HG03135 (cell line): ENCODE measurements around the gene YWHAQ.

Experiments used
- ATAC-seq: cut with Tn5 transposase; IDR thresholded peaks from one replicate; pipeline ENCODE4 v1.9.1; 2021; ENCODE audit warnings: mild to moderate bottlenecking, moderate library complexity; ENCODE audit not compliant: unreplicated experiment

The YWHAQ gene

DNA sequence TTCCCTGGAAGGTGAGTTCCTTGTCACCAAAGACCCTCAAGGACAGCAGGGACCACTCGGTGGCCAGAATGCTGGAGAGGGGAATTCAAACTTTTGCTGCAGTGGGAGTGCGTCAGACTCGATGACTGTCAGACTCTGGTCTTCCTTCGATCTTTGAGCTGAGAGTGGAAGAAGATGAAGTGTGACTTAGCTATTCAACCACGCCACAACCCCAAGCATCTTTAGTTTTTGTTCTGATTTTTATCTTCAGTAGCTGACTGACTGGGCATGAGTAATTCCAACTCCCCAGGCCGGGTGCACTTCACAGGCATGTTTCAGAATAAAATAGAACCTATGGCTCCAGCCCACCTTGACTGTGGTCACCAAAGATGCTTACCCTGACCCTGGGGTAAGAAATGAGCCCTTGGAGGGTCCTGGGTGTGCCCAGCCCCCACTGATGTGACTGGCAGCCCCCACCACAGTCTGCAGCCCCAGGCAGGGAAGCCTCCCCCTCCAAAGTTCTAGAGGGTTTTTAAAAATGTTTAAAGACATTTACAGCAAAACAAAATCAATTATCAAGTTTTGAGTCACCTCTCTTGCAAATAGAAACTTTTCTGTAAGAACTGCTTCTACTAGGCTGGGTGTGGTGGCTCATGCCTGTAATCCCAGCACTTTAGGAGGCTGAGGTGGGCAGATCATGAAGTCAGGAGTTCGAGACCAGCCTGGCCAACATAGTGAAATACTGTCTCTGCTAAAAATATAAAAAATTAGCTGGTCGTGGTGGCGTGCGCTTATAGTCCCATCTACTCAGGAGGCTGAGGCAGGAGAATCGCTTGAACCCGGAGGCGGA, 24.9 kb upstream of the YWHAQ start:
- no peak for ATAC-seq

GRCh38 chr2:9654452-9655100, 23.8 kb upstream of the YWHAQ start:
- no peak for ATAC-seq

- ATAC-seq, result no peak
Measured at GRCh38 chr2:9653485-9654271, 22.9 kb upstream of the YWHAQ start.

GRCh38 chr2:9652898-9653479, 22.2 kb upstream of the YWHAQ start:
- ATAC-seq, result no peak

- no peak for ATAC-seq
Measured at GRCh38 chr2:9652267-9652666, 21.5 kb upstream of the YWHAQ start.

GRCh38 chr2:9650119-9650821, 19.5 kb upstream of the YWHAQ start:
- ATAC-seq, result no peak

DNA sequence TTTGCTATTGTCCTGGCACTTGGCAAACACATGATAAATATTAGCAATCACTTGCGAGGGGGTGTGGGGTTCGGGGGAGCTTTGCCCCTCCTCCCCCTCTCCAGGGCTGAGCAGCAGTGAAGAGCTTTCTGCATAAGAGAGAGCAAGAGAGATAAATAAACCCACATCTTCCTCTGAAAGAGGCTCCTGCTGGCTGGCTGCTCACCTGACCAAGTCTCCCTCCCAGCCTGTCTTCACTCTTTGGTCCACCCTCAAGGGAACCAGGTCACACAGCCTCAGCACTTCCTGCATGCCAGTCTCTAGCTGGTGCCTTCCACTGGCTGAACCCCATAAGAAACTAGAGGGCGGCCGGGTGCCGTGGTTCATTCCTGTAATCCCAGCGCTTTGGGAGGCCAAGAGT, 18.5 kb upstream of the YWHAQ start:
- no peak for ATAC-seq

DNA sequence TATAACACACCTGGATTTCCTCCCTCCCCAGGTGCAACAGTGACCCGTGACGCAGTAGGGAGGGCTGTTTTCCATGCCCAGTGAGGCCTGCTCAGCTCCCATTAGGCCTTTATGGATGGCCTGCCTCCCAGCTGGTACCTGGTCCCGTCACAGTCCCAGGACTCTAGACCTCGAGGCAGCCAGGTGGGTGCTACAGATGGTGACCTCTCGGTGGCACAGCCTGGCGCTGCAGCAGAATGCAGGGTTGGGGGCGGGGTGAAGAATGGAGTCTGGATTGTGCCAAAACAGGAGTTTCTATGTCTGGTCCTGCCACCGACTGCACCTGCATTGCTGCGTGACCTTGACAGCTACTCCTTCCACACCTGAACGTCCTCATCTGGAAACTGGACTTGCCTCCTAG, 18.0 kb upstream of the YWHAQ start:
- no peak for ATAC-seq

DNA sequence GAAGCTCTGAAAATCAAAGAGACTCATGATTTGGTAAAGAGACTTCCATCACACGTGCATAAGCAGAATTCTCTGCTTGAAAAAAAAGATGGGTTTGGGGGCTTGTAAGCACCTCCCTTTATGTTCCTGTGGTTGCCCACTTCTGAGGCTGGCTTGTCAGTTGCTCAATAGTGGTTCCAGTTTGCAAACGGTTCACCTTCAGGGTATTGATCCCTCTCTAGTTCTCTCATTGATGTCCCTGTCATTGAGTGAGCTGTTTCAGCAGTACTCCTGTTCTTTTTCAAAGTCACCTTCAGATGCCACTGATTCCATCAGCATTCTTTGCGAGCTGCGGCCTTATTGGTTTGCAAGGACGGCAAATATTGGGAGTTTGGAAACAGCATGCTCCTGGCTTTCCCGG, 17.1 kb upstream of the YWHAQ start:
- ATAC-seq, result no peak

DNA sequence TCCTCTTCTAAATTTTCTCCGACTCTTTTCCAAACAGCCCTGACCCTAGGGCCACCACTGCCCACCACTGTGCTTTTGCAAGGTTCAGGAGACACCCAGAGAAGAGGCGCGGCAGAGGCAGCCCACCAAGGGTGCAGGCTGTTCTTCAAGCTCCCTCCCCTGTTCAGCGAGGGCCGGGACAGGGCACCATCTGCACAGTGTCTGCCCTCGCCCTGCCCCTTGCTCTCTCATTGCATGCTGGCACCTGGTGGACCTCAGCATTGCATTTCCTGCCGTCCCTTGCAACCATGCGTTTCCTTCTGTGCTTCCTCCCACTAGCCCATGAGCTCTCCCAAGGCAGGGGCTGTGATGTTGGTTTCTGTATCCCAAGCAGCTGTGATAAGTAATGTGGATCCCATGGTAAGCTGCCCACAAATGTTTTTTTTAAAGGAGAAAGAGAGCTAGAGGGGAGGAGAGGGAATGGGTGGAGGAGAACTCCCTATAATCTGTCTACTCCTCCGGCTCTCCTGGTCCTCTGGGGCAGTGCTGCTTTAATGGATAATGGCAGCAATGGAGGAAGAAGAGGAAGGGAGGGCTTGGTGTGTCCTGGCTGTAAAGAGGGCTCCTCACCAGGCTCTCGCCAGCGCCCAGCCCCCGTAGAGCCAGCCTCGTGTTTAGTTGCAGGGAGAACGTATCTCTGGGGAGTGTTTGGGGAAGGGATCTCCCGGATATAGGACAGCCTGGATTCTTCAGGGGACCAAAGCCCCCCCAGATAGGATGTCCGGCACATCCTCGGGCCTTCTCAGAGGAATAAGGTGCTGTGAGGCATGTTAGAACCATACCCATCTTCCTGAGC, 15.6 kb upstream of the YWHAQ start:
- no peak for ATAC-seq

DNA sequence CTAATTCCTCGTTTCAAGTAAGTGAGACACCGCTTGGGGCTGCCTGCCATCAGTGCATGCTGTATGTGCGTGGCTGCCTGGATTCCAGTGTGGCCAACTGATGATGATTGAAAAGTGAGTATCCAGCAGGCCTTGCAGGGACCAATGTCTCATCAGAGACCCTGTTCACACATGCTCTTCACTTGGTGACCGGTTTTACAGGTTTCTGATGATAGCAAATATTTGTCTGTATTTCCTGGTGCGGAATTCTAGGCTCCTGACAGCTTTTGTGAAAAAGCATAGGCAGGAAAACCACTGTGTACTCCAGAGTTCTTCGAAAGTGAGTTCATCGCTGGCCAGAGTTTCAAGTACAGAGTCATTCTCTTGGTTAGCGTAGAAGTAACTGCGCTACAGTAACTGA, 13.8 kb upstream of the YWHAQ start:
- ATAC-seq, result no peak

DNA sequence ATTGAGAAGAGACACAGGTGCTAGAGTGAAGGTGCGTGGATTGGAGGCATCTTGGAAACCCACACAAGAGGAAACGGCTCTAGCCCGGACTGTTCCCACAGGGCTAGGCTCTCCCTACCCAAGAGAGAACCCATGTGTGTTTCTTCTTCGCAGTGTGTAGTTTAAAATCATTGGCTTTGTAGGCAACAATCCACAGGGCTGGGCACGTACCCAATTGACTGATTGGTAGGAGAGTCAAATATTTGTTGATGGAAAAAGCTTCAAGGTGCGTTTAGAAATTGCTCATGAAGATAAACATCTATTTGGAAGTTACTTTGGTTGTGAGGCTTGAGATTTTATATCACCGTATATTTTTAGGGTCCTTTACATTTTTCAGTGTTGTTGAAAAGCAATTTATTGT, 13.2 kb upstream of the YWHAQ start:
- no peak for ATAC-seq

- no peak for ATAC-seq
Measured at GRCh38 chr2:9641641-9642040, 10.8 kb upstream of the YWHAQ start.

GRCh38 chr2:9640403-9641104, 9.8 kb upstream of the YWHAQ start:
- no peak for ATAC-seq

DNA sequence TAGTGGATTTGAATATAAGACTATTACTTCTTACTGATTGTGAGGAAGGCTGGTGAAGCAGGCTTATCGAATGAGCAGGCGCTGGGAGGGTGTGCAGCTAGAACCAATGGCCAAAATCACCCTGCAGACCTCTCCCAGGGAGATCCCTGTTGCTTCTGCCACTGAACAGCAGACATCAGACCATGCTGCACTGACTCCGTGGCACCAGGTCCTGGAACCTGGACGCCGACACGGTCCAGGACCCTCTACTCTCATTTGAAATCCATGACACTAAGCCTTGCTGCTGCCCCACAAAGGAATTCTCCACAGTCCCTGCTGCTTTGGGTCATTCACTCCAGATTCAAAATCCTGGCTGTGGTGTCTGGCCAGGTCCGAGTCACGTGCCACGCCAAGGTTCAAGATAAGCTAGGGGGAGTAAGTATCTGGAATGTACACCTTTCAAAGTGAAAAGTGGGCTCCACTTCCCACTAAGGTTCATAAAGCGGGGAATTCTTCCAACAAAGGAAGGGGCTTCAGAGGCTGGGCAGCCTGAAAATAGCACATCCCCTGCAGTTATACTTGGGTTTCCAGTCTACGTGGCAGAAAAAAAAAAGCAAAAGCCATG, 9.0 kb upstream of the YWHAQ start:
- no peak for ATAC-seq

DNA sequence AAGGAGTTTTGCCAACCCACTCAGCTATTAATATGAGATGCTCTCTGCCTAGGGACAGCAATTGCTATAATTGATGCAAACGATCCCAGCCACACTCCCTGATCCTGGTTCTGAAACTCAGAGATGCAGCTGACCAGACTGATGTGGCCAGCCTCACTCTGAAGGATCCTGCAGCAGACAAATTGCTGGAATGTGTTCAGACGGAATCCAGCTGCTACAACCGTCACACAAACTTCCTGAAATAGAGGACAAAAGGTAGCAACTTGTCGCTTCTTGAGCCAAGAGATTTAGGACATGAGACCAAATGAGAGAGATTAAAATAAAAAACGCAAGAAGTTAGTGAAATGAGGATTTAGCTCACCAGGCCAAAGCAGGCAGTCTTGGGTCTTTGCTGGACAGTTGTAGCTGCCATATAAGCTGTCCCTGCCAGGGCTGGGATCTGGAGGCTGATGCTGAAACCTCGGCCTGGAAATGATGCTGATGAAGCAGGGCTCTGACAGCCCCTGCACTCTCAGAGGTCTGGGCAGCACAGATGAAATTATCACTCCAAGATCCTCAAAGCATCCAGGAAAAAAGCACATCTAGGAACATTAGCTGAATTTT, 8.3 kb upstream of the YWHAQ start:
- ATAC-seq, result no peak

DNA sequence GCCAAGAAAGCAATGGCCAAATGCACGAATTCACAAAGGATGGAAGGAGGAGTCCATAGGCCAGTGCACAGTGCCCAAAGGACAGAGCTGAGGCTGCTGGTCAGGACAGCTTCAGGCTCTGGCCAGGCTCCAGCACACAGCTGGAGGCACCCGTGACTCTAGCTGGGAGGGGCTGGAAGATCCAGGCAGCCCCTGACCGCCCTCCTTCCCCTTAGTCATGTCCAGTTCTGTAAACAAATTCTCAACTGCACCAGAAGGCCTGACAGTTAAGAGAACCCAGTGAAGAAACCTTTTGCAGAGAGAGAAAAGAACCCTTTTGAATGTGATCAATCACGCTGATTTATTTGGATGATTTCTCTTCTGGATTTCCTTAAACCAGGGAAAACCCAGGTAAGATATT, 7.7 kb upstream of the YWHAQ start:
- no peak for ATAC-seq

DNA sequence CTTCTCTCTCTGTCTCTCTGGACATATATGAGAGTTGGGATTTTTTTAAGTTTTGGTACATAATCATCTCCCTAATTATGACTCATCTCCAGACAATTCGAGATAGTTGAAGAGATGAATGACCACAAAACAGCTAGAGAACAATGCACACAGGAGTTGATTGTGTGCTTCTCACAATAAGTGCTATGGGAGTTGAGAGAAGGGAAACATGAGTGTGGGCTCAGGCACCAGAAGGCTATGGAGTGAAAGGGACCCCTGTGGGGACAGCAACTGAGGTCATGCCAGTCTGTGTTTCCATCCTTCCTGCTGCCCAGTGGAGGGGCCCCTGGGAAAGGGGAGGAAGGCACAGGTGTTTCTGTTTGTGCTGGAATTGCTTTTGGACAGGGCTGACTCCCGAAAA, 6.5 kb upstream of the YWHAQ start:
- ATAC-seq, result no peak

- ATAC-seq, result no peak
Measured at GRCh38 chr2:9634133-9634532, 3.3 kb upstream of the YWHAQ start.
